ENCODE results near the gene ABHD8.
A peak's percentile ranks its signal among the peaks of the same experiment; 100 is the strongest.

The ABHD8 gene

DNA sequence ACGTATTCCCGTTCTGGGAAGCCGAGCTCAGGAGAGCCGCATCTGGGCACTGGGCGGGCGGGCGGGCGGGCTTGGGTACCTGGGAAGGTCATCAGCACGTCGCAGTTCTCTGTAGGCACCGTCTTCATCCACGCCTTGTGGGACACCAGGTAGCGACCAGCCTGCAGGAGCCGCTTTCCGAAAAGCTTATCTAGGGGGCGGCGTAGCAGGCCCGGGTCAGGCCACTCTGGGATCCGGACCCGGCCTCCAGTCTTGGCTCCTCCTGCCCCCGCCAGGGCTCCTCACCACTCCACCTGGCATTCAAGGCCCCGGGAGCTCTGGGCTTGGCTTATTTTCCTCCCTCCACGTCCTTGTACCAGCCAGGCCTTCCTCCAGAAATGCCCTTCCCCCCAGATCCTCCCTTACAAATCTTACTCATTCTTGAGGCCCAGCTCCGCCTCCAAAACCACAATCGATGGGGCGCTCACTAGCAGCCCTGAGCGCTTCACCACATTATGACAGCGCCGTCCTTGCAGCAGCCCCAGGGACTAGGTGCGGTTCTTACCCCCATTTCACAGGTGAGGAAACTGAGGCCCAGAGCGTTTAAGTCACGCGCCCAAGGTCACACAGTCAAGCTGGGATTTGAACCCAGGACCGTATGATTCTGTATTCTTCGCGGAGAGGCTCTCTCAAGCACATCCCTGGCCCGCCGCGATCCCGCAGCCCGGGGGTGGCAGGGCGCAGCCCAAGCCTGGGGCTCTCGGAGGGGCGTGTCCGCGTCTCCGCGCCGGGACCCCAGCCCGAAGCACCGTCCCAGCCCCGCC is 30.6 kb upstream of the ABHD8 start:
- DNase-seq = peak; percentile 86

DNA sequence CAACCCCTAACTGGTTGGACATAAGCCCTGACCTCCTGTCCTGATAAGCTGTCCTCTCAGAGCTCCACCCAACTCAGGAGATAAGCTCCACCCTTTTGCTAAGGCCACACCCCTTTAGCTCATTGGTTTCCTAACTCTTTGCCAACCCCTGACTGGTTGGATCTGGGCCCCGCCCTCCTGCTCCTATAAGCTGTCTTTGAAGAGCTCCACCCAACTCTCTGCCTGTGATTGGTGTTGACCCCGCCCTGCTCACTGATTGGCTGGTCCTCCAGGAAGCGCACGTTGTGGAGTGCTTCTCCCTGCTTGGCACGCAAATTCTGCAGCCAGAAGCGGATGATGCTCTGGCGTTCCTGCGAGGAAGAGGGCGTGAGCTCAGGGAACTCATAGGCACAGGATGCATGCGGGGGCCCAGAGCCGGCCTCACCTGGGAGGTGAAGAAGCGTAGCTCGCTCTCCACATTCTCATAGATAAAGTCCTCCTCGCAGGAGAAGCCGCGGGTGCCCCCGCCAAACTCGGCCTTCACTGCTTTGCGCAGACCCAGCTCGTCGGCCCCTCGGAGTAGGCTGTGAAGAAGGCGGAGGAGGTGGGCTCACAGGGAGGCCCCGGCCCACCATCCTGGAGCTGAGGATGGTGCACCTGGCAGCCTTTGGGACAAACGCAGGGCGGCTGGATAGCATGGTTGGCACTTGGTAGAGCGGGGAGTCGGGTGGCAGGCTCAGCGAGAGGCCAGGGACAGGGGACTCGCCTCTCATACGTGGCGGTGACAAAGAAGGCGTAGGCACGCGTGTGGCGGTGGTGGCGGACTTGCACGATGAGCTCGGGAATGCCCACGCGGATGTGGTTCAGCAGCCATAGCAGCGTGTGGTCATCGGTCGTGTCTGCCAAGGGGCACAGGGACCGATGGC is 29.7 kb upstream of the ABHD8 start:
- peak; percentile 59 for DNase-seq

DNA sequence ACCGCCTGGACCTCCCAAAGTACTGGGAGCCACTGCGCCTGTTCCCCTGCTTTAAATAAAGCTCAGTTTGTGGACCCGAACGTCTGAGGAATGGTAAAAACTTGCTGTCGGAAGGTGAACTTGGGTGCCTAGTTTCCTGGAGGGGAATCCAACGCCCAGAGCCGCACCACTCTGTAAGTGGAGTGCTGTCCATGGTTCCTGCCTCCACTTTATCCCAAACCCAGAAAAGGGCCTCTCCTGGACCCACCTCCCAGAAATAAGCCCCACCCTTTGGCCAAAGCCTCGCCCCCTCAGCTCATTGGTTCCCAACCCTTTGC is 29.1 kb upstream of the ABHD8 start:
- no peak for DNase-seq

DNA sequence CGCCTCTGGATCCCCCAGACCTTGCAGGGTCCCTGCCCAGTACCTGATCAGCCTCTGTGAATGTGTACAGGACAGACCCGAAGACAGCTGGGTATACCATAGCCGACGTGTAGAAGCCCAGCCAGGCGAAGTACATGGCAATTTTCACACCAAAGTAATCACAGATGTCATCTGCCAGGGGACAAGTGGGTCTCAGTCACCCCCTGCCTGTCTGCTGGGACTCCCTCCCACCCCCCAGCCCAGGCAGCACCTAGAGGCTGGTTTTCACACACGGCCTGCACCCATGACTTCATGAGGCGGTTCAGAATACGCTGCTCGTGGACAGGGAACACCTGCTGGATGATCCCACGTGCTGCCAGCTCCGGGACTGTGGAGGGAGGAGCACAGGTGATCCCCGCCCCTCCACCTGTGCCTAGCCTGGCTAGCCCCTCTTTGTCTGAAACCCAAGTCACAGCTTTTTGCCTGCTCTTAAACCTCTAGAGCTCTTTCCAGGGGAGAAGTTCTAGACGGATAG is 27.9 kb upstream of the ABHD8 start:
- DNase-seq = no peak

DNA sequence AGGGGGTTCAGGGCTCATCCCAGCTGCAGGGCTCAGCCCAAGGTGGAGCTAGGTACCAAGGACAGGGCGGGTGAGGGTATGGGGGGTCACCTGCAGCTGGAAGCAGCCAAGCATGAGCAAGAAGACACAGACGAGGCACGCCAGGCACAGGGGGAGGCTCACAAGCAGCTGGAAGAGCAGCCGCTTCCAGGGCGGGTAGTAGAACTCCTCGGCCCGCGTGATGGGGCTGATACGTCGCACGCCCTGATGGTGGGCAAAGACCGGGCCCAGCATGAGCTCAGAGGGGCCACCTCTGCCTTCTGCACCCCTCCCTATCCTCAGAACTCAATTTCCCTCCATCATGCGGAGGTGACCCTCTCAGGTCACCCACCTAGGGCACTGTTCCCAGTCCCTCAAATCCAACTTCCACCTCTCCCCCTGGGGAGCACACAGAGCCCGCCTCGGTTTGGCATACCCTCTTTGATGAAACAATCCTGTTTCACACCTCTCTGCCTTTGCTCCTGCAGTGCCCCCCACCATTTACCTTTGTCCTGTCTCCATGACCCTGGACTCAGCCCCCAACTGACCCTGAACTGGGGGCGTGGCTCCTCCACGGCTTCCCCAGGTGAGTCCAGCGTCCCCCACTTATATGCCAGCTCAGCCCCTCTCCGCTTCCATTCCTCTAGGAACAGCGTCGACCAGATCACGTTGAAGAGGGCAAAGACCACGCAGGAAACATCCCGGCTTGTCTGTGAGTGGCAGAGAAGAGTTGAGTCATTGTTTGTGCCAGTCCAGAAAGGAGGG is 27.2 kb upstream of the ABHD8 start:
- no peak for DNase-seq

DNA sequence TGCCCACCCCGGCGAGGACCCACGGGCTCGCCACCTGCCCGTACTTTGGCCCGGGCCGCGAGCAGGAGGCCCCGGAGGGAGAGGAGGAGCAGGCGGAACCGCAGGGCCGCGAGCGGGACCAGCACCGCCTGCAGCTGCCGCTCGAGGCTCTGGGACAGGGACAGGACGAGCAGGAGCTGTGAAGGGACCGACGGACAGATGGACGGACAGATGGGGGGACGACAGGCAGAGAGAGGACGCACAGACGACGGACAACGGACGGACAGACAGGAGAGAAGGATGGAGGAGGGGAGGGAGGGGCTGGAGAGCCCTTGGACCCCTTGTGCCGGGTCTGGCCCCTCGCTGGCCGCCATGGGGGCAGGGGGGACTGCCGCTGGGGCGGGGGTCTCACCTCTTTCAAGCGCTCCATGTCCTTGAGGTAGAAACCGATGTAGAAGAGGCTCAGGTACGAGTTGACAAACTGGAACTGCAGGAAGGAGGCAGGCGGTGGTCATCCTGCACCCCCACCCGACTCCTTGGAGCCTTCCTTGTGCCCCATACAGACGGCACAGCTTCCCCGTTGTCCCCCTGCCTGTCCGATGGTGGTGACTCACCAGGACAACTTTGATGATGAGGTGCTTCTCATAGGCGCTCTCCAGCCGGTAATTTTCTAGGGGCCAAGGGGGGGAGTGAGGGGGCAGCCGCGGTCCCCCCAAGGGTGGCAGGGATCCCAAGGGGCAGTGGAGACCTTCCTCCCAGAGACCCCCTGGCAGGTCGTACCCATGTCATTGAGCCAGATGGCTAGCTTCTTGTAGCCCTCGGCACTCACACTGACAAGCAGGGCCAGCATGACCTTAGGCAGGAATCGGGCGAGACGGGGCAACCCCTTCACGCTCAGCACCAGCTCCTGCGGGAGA is 26.4 kb upstream of the ABHD8 start:
- DNase-seq = no peak

DNA sequence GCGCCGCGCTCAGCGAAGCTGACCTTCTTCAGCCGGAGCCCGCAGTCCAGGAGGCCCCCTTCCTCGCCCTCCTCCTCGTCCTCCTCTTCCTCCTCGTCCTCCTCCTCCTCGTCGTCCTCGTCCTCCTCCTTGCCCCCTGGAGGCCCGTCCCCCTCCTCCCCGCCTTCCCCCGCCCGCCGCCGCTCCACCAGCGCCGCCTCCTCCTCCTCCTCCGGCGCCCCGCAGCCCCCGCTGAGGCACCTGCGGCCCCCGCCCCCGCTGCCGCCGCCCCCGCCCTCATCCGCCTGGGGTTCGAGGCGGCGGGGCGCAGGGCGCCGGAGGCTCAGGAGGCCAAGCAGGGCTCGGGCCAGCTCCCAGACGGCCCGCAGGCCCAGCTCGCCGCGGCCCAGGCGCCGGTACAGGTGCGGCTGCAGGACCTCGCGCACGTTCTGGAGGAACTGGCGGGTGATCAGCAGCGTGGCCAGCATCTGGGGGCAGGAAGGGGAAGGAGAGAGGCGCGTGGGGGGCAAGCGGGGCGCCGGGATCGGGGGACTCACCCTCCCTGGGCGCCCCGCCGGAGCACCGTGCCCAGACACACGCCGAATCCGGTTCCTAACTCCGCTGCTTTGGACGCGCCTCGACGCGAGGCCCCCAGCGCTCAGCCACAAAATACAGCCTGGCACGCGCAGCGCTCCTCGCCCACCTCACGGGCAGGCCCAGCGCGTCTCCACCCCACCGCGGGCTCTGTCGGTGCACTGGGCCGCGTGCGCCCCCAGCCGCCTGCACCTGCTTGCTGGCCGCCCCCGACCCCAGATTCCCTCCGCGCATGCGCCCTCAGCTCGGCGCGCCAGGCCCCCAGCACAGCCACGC is 25.5 kb upstream of the ABHD8 start:
- DNase-seq = no peak

DNA sequence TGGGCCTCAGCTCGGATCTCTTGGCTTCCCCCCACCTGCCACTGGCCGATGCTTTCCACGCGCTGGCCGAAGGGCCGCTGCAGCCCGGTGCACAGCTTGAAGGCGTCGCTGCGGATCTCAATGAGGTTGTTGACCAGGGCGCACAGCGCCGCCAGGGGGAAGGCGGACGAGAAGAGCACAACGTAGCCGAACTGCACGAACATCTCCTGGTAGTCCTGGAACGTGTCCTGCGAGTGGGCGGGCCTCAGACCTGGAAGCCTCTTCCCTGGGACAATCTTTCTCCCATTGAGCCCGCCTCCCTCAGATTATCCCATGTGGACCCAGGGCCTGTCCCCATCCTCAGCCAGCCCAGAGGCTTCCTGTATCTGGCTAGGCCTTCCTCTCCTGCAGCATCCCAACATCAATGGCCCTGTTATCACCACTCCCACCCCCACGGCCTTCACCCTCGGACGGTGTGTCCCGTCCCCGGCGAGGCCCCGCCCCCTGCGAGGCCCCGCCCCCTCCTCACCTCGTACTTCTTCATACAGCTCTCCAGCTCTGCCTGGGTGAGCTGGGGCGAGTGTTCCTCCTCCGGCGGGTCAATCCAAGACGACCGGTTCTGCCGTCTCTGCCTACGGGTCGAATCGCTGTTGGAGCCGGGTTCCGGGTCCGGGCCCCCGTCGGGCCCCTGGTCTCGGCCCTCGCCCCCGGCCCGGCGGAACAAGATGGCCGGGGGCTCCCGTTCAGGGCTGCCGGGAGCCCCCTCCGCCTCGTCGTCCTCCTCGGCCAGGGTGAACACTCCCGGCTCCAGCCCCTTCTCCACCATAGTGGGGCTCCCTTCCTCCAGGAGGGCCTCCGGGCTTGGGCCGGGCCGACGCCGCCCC is 24.7 kb upstream of the ABHD8 start:
- no peak for DNase-seq

DNA sequence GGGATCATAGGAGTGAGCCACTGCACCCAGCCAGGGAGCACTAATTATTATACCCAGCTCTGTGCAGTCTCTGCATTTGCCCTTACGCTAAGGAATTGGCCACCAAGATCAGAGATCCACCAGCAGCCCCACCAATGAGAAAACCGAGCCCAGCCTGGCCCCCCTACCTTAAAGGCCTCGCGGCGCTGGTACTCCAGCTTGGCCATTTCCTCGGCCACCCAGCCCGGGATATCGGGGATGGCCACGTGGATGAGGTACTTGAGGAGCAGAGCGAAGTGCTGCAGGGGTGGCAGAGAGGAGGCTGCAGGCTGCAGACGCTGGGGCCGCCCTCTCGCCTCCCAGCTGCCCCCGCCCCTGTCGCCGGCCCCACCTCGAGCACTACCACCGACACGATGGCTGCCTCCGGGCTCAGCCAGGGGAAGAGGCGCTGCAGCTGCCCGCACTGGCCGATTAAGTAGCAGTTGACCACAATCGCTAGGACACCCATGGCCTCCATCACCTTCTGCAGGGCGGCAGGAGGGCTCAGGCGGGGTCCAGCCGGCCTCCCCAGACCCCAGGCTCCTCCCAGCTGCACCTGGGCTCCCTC is 23.9 kb upstream of the ABHD8 start:
- no peak for DNase-seq

DNA sequence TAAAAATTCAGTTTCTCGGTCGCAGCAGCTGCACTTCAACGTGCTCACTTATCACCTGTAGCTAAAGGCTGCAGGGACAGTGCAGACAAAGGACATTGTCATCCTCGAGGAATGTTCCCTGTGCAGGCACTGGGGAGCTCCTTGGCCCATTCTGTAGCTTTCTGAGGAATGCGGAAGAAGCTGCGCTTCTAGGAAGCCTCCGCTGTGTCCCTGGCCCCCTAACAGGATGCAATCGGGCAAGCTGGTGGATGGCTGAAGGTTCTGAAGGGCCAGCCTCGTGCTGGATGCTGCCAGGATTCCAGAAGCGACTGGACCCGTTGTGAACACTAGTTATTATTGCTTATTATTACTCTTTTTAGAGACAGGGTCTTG is 23.4 kb upstream of the ABHD8 start:
- no peak for DNase-seq

DNA sequence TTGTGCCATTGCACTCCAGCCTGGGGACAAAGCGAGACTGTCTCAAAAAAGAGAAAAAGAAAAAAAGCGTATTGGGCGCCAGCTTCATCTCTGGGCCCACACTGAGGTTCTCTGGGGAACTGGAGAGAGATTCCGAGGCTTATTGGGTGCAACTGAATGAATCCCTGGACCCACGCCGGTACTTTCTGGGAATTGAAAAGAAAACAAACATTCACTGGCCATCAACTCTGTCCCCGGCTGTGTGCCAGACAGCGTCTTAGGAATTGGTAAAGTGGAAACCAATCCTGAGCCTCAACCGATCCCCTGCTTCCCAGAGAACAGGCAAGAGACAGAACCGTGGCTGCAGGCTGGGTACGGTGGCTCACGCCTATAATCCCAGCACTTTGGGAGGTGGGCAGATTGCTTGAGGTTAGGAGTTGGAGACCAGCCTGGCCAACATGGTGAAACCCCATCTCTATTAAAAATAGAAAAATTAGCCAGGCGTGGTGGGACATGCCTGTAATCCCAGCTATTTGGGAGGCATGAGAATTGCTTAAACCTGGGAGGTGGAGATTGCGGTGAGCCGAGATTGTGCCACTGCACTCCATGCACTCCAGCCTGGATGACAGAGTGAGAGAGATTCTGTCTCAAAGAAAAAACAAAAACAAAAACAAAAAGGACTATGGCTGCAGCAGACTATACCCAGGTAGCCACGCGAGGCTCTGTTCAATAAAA is 22.8 kb upstream of the ABHD8 start:
- no peak for DNase-seq

DNA sequence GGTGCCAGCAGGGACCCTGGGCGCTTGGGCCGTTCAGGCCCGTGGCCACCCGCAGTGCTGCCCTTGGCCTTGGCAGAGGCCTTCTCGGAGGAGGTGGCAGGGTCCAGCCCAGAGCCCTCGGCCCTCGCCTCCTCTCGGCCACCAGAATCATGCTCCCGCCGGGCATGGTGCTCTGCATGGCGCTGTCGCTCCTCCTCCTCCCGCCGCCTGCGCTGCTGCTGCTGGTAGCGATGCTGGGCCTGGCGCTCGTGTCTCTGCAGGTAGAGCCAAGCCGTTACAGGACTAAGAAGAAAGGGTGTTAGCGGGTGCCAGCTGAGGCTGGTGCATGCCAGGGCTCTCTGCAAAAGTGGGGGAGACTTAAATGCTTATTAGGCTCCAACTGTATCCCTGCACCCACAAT is 21.9 kb upstream of the ABHD8 start:
- no peak for DNase-seq

DNA sequence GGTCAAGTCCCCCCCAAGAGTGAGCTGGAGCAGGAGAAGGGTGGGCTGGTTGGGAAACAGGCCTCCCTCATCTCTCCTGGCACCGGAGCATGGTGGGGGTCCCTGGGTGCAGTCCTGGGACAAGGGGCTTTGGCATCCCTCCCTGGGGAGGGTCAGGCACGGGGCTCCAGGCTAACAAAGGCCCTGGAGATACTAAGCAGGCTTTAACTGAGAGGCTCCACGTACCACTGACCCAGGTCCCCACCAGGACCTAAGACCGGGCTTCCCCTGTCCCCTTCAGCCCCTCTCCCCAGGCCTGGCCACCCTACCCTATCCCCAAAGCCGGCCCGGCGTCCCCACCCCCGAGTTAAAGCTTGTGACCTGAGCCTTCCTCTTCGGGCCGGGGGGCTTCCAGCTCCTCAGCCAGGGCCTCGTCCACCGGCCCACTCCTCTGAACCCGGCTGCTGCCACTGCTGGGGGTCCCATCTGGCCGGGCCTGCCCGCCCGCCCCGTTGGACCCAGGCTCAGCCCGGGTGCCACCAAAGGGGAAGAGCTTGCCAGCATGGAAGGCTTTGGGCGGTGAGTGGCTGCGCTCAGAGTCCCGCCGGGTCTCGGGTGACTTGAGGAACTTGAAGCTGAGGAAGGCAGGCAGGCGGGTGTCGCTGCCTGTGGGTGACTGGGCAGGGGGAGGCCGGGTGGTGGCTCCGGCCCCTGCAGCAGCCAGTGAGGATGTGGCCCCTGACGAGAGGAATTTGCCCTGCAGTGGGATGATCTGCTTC is 21.3 kb upstream of the ABHD8 start:
- DNase-seq = no peak

DNA sequence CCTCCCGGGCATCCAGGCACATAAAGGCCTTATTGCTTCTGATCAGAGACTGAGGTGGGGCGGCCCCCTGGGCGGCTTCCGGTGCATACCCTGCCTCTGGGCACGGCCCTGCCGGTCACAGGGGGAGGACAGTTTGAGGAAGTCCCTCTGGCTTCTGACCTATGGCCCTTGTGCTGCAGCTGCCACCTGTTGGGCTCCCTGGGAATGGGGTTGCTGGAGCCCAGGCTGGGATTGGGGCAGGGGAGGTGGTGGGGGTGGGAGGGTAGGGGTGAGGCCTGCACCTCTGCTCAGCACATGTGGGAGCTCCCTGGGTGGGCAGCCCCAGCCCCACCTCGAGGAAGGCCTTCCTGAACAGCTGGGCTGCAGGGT is 20.7 kb upstream of the ABHD8 start:
- DNase-seq = no peak

DNA sequence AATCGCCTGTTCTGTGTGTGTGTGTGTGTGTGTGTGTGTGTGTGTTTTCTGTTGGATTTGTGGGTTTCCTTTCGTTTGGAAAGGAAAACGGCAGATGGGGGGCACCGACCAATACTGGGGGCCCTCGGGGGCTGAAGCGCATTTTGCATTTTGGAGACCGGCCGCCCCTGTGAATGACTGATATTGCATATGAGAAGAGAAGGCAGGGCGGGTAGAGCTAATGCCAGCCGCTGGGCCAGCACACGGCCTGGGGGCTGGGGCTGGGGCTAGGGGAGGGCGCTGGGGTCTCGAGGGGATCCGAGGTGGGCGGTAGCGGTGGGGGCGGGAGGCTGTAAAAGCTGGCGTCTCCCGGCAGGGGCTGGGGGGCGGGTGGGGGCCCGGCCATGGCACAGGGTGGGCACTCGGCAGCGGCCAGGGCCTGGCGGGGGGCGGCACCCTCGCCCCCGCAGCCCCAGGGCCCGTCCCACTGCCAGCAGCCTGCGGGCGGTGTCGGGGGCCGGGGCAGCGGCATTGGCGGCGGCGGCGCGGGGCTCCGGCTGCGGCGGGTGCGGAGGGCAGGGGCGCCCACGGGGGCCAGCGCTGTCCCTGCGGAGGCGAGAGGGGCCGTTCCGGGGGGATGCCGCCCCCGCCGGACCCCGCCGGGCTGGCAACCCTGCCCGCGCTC is 20.2 kb upstream of the ABHD8 start:
- DNase-seq = no peak

DNA sequence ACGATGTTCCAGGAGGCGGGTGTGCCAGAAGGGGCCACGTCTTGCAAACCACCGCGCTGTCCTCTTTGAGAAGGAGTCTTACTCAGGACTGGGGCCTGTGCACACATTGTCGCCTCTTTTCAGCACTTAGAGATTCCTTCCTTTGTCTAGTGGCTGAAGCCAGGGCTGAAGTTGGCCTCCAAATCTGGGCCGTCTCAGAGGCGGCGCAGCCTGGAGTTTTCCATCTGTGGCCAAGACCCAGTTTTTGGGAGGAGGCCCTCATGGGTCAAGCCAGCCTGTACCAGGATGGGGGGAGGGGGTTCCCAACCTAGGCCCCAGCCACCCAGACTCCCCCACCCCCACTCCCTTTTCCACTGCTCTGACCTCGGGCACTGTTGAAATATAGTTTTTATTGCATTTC is 19.6 kb upstream of the ABHD8 start:
- no peak for DNase-seq

DNA sequence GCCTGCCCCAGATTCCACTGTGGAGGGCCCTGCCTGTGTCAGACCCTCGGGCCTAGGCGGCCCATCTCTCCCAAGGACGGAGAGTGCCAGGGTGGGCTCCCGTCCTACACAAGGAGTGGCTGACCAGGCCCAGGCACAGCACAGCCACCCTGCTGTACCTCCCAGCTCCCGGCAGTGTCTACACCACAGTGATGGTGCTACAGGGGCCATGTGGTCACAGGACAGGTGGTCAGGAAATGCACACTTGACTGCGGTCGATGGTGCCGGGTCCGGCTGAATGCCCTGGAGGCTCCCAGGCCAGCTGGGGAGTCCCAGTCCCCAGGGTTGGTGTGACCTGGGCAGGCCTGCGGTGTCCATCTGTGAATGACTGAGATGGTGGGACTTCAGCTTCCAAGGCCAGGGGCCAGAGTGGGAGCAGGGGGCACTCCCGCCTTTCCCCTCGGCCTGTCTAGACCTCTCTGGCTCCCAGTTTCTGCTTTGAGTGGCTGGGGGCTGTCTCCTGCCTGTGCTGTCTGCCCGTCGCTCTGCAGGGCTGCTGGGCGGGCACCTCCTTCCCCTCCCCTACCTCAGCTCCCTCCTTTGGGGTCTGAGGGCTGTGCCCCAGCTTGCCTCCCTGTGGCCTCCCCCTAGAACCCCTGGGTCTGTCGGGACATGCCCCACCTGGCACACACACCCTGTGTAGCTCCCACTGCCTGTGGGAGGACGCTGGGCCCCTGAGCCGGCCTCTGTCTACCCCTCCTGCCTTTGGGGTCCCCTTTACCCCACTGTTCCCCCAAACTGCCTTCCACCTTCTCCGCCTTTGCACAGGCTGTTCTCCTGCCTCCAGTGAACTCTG is 18.6 kb upstream of the ABHD8 start:
- no peak for DNase-seq

All from fibroblast of skin of back (primary cell).